Measurements from ENCODE around the gene OMP.

OMP gene

DNA sequence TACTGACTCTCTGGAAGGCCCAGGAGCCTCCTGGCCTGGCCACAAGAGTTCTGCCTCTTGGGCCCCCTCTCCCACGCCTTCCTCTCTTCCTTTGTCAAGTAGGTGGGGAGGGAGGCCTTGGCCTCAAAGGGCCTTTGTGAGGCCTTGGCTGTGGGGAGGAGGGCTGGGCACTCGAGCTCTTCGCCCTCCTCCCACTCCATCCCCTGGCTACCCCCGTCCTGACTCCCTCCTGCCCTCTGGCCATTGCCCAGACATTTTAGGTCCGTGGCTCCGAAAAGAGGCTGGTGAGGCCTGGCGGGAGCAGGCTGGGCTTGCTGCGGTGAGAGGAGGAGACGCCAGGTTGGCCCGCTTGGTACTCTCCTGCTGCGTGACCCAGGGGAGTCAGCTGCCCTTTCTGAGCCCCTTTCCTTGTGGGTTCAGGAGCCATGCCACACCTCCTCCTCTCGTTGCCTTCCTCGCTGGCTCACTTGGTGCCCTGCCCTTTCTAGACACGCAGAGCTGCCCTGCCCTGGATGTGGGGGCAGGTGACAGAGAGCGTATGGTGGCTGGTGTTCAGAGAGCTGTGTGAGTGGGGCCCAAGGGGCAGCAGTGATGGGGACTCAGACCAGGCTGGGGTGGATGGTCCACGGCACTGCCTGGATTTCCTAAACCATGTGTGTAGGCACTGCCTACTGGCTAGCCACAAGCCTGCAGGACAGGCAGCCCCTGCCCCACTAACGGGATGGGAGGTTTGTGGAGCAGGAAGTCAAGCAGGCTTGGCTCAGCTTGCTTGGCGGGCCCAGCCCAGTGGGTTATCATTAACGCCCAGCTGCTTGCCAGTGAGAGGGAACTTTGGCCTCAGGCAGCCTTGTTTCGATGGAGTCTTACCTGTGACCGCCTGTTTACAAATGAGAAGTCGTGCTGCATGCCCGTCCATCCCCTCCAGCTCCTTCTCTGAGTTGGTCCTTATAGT is 15.8 kb upstream of the OMP start:
- no peak for DNase-seq (ENCODE audit: low read depth, low spot score)
- TF ChIP-seq CTCF (IDR thresholded peaks at IDR 0.05; ENCODE audit: low read depth, low read length): no peak
- in situ Hi-C loops (cut with HindIII; ENCODE audit: low sequenced_read_pairs): no loop called here
- H3K4me3 ChIP-seq (ENCODE audit: low read depth, low read length): no peak overlapping the region

DNA sequence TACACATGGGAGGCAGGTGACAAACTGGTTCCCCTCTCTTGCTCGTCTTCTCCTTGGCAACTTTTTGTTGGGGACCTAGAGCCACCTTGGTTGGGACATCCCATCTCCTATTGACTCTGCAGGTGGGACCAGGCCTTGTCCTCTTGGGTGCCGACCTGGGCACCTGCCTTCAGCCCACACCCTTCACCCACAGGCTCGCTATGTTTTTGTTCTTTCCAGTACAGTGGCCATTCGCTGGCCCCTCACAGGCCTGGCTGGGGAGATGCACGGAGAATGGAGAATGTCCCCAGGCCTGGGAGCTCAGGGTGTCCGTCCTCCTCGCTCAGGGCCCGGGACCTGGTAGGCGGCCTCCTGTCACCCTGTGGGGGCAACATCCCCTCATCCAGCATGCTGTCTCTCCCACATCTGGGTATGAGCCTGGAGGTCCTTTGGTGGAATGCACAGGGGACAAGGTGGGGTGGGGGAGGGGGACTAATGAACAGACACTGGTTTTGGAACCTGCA is 14.9 kb upstream of the OMP start:
- in situ Hi-C loops (cut with HindIII; ENCODE audit: low sequenced_read_pairs): no loop called here
- no peak for TF ChIP-seq CTCF (IDR thresholded peaks at IDR 0.05; ENCODE audit: low read depth, low read length)
- no peak for DNase-seq (ENCODE audit: low read depth, low spot score)
- H3K4me3 ChIP-seq (ENCODE audit: low read depth, low read length): no peak overlapping the region

- no peak for DNase-seq (ENCODE audit: low read depth, low spot score)
- no peak overlapping the region for H3K4me3 ChIP-seq (ENCODE audit: low read depth, low read length)
- in situ Hi-C loops (cut with HindIII; ENCODE audit: low sequenced_read_pairs): no loop called here
- no peak for TF ChIP-seq CTCF (IDR thresholded peaks at IDR 0.05; ENCODE audit: low read depth, low read length)
These were observed 14.2 kb upstream of the OMP start for GRCh38 chr11:77088236-77089003.

DNA sequence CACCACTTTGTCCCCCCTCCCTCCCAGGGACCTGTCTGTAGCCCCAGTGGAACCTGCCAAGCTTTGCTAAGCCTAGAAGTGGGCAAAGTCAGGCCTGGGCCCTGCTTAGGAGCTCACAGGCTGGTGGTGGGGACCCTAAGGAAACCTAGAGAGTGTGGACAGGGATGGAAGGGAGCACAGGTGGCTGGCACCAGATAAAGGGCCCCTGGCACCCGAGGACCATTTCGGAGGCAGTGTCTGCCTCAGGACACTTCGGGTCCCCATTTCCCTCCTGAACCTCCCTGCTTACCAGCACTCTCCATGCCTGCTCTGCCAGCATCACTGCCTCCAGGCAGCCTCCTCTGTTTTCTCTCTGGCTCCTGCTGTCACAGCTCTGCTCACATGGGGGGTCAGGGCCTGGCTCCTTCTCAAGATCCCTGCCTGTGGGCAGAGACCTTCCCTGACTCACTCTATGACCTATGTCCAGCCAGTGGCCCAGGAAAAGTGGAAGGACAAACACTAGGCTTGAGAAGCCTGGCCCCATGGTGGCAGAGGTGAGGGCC is 13.6 kb upstream of the OMP start:
- in situ Hi-C loops (cut with HindIII; ENCODE audit: low sequenced_read_pairs): no loop called here
- no peak overlapping the region for H3K4me3 ChIP-seq (ENCODE audit: low read depth, low read length)
- no peak for DNase-seq (ENCODE audit: low read depth, low spot score)
- no peak for TF ChIP-seq CTCF (IDR thresholded peaks at IDR 0.05; ENCODE audit: low read depth, low read length)

DNA sequence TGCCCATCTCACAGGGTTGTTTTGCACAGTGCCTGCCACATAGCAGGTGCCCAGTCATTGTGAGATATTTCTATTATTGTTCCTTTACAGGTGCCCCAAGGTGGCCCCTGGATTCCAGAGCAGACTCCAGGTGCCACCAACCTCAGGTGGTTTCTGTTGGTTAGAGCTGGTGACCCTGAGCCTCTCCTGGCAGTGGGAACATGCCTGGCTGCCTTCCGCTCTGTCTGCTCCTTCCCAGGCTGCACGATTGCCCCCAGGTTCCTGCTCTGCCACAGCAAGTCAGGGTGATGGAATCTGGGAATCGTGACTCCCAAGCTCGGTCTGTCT is 12.6 kb upstream of the OMP start:
- in situ Hi-C loops (cut with HindIII; ENCODE audit: low sequenced_read_pairs): no loop called here
- no peak for DNase-seq (ENCODE audit: low read depth, low spot score)
- H3K4me3 ChIP-seq (ENCODE audit: low read depth, low read length): no peak overlapping the region
- TF ChIP-seq CTCF (IDR thresholded peaks at IDR 0.05; ENCODE audit: low read depth, low read length): no peak

- TF ChIP-seq CTCF (IDR thresholded peaks at IDR 0.05; ENCODE audit: low read depth, low read length): no peak
- in situ Hi-C loops (cut with HindIII; ENCODE audit: low sequenced_read_pairs): no loop called here
- no peak for DNase-seq (ENCODE audit: low read depth, low spot score)
- H3K4me3 ChIP-seq (ENCODE audit: low read depth, low read length): no peak overlapping the region
These were observed 12.1 kb upstream of the OMP start for GRCh38 chr11:77090373-77091111.
